Natural killer cell treated with Interleukin-12 subunit alpha and Interleukin-12 subunit beta and Interleukin-15 and Interleukin-18, amount 100 ng/mL, for 72 hours (primary cell): ENCODE data around the gene OR2V2. TPM values are rescaled to one million over a fixed set of nuclear protein-coding genes. Genes with fewer than 3 reads are reported as not detected.
A peak's percentile ranks its signal among the peaks of the same experiment; 100 is the strongest.
"Not testable (repeated sequence)": the region's sequence is repeated elsewhere in the genome, so short reads cannot be mapped to it uniquely, and the experiment has no call there.

Source experiments
- ATAC-seq, 2 donors: fragments of 150-1000 bp; cut with Tn5 transposase in 1 of 2; sonication (Bioruptor Pico), chemical (Tn5 transposase) in 1 of 2; 2 replicates each; pipeline ENCODE4 v1.10.0; 2021
- DNase-seq: peaks from one replicate; pipeline ENCODE4 v3.0.0; 2022; ENCODE audit warnings: low spot score
- H3K27ac Mint-ChIP-seq, 2 donors: 1 replicate in 1 of 2; 2 replicates in 1 of 2; pipeline ENCODE4 v1.8.0; 2022; ENCODE audit warnings: mixed read lengths in 2 of 2, mild to moderate bottlenecking in 1 of 2, moderate library complexity in 1 of 2
- H3K27me3 Mint-ChIP-seq, 2 donors: 1 replicate in 1 of 2; 2 replicates in 1 of 2; pipeline ENCODE4 v1.8.0; 2022; ENCODE audit warnings: mixed read lengths in 2 of 2
- H3K36me3 Mint-ChIP-seq: one replicate; pipeline ENCODE4 v1.8.0; 2022; ENCODE audit warnings: mixed read lengths
- H3K4me1 Mint-ChIP-seq, 2 donors: 1 replicate in 1 of 2; 2 replicates in 1 of 2; pipeline ENCODE4 v1.8.0; 2022; ENCODE audit warnings: low read depth in 2 of 2, mixed read lengths in 2 of 2, mild to moderate bottlenecking in 1 of 2
- H3K4me3 Mint-ChIP-seq: one replicate; pipeline ENCODE4 v1.8.0; 2022; ENCODE audit warnings: mixed read lengths
- H3K9me3 Mint-ChIP-seq: 2 replicates; pipeline ENCODE4 v1.8.0; 2022; ENCODE audit warnings: mixed read lengths
- total RNA-seq, 2 donors: library from RNA; stranded (reverse); gene quantifications; one replicate each; pipeline ENCODE4 v1.2.3, GENCODE V29; 2022

OR2V2 gene
- total RNA-seq, 2 donors from 2014 or later: not detected

GRCh38 chr5:181126841-181127240, 20.5 kb upstream of the OR2V2 start:
- H3K9me3 Mint-ChIP-seq: no peaks in the 10 kb centered on the region
- peaks cover 38 to 74% of the 10 kb centered on the region in 2 donors for H3K27me3 Mint-ChIP-seq
- no peak overlapping the region for H3K4me3 Mint-ChIP-seq
- DNase-seq (no peak), ATAC-seq (no peak)
- H3K36me3 Mint-ChIP-seq: no peaks in the 10 kb centered on the region
- no peak overlapping the region for H3K27ac Mint-ChIP-seq
- peaks cover 0 to 2% of the 10 kb centered on the region in 2 donors for H3K4me1 Mint-ChIP-seq

GRCh38 chr5:181127456-181127855, 19.9 kb upstream of the OR2V2 start:
- Mint-ChIP-seq H3K9me3 (no peaks in the 10 kb centered on the region), H3K27ac (no peak overlapping the region), H3K4me3 (no peak overlapping the region), H3K27me3 (peaks cover 38 to 71% of the 10 kb centered on the region in 2 donors), H3K4me1 (peaks cover 0 to 2% of the 10 kb centered on the region in 2 donors), H3K36me3 (no peaks in the 10 kb centered on the region)
- ATAC-seq (no peak), DNase-seq (no peak)

GRCh38 chr5:181127907-181128626, 19.3 kb upstream of the OR2V2 start:
- Mint-ChIP-seq H3K27me3 (peaks cover 37 to 71% of the 10 kb centered on the region in 2 donors), H3K27ac (no peak overlapping the region), H3K4me1 (peaks cover 0 to 2% of the 10 kb centered on the region in 2 donors), H3K36me3 (no peaks in the 10 kb centered on the region), H3K9me3 (no peaks in the 10 kb centered on the region), H3K4me3 (no peak overlapping the region)
- ATAC-seq (no peak), DNase-seq (no peak)

GRCh38 chr5:181129601-181130000, 17.8 kb upstream of the OR2V2 start:
- Mint-ChIP-seq H3K9me3 (no peaks in the 10 kb centered on the region), H3K4me3 (no peak overlapping the region), H3K4me1 (peaks cover 0 to 2% of the 10 kb centered on the region in 2 donors), H3K36me3 (no peaks in the 10 kb centered on the region), H3K27ac (no peak overlapping the region), H3K27me3 (peaks cover 41 to 71% of the 10 kb centered on the region in 2 donors)
- ATAC-seq: no peak
- no peak for DNase-seq

- DNase-seq, ATAC-seq, H3K36me3 Mint-ChIP-seq, H3K4me3 Mint-ChIP-seq, H3K4me1 Mint-ChIP-seq, H3K27ac Mint-ChIP-seq, H3K9me3 Mint-ChIP-seq: not testable (repeated sequence)
- H3K27me3 Mint-ChIP-seq: peaks cover 39 to 71% of the 10 kb centered on the region in 2 donors
Measured at GRCh38 chr5:181130081-181130480, 17.3 kb upstream of the OR2V2 start.

GRCh38 chr5:181130832-181131496, 16.4 kb upstream of the OR2V2 start, which contains the start of gene OR2V1:
OR2V1 (minus strand) TSS chr5:181131169; CDS start chr5:181125304, 5,865 bp downstream.
- no peaks in the 10 kb centered on the region for H3K9me3 Mint-ChIP-seq
- ATAC-seq: no peak
- DNase-seq: no peak
- H3K4me3 Mint-ChIP-seq: no peak within 1 kb of the TSS
- no peak within 1 kb of the TSS for H3K27ac Mint-ChIP-seq
- H3K4me1 Mint-ChIP-seq: no peaks in the 10 kb centered on the region
- H3K27me3 Mint-ChIP-seq: peaks cover 44 to 71% of the 10 kb centered on the region in 2 donors
- H3K36me3 Mint-ChIP-seq: peaks cover 7% of the 10 kb centered on the region

GRCh38 chr5:181131514-181131913, 15.9 kb upstream of the OR2V2 start:
- DNase-seq (no peak), ATAC-seq (no peak)
- Mint-ChIP-seq H3K36me3 (peaks cover 7% of the 10 kb centered on the region), H3K9me3 (no peaks in the 10 kb centered on the region), H3K27me3 (peaks cover 41 to 65% of the 10 kb centered on the region in 2 donors), H3K4me3 (no peak overlapping the region), H3K4me1 (no peaks in the 10 kb centered on the region), H3K27ac (no peak overlapping the region)

- peaks cover 7% of the 10 kb centered on the region for H3K36me3 Mint-ChIP-seq
- H3K4me3 Mint-ChIP-seq: no peak overlapping the region
- H3K4me1 Mint-ChIP-seq: no peaks in the 10 kb centered on the region
- H3K27me3 Mint-ChIP-seq: peaks cover 36 to 57% of the 10 kb centered on the region in 2 donors
- ATAC-seq (no peak), DNase-seq (no peak)
- H3K27ac Mint-ChIP-seq: no peak overlapping the region
- no peaks in the 10 kb centered on the region for H3K9me3 Mint-ChIP-seq
Measured at GRCh38 chr5:181133083-181133482, 14.3 kb upstream of the OR2V2 start.

- H3K4me1 Mint-ChIP-seq: no peaks in the 10 kb centered on the region
- ATAC-seq (no peak), DNase-seq (no peak)
- H3K9me3 Mint-ChIP-seq: peaks cover 3% of the 10 kb centered on the region
- H3K36me3 Mint-ChIP-seq: peaks cover 7% of the 10 kb centered on the region
- no peak overlapping the region for H3K27ac Mint-ChIP-seq
- no peak overlapping the region for H3K4me3 Mint-ChIP-seq
- H3K27me3 Mint-ChIP-seq: peaks cover 31 to 50% of the 10 kb centered on the region in 2 donors
Measured at GRCh38 chr5:181133610-181134231, 13.7 kb upstream of the OR2V2 start.

GRCh38 chr5:181134259-181134658, 13.1 kb upstream of the OR2V2 start:
- Mint-ChIP-seq H3K36me3 (peaks cover 7% of the 10 kb centered on the region), H3K9me3 (peaks cover 4% of the 10 kb centered on the region), H3K27ac (no peak overlapping the region), H3K4me3 (no peak overlapping the region), H3K4me1 (no peaks in the 10 kb centered on the region), H3K27me3 (peaks cover 28 to 45% of the 10 kb centered on the region in 2 donors)
- ATAC-seq (no peak), DNase-seq (no peak)

- Mint-ChIP-seq H3K27ac (no peak overlapping the region), H3K36me3 (peaks cover 7% of the 10 kb centered on the region), H3K4me1 (no peaks in the 10 kb centered on the region), H3K27me3 (peaks cover 26 to 38% of the 10 kb centered on the region in 2 donors), H3K9me3 (peaks cover 4% of the 10 kb centered on the region), H3K4me3 (no peak overlapping the region)
- ATAC-seq: no peak
- DNase-seq: no peak
Measured at GRCh38 chr5:181136361-181136955, 10.9 kb upstream of the OR2V2 start.

GRCh38 chr5:181138258-181138657, 9.1 kb upstream of the OR2V2 start:
- ATAC-seq: peak in 1 of 2 donors; percentile 33
- Mint-ChIP-seq H3K27ac (no peak overlapping the region), H3K36me3 (peaks cover 7% of the 10 kb centered on the region), H3K9me3 (peaks cover 4% of the 10 kb centered on the region), H3K4me1 (no peaks in the 10 kb centered on the region), H3K4me3 (no peak overlapping the region), H3K27me3 (peaks cover 24 to 34% of the 10 kb centered on the region in 2 donors)
- no peak for DNase-seq

- Mint-ChIP-seq H3K4me3 (no peak overlapping the region), H3K36me3 (no peaks in the 10 kb centered on the region), H3K9me3 (peaks cover 4% of the 10 kb centered on the region), H3K27ac (no peak overlapping the region), H3K27me3 (peaks cover 21 to 23% of the 10 kb centered on the region in 2 donors), H3K4me1 (no peaks in the 10 kb centered on the region)
- ATAC-seq (no peak), DNase-seq (no peak)
Measured at GRCh38 chr5:181140766-181141165, 6.6 kb upstream of the OR2V2 start.
